Peyer's patch (tissue), 4 donors: ENCODE data around the gene MACROD2. TPM values are rescaled to one million over a fixed set of nuclear protein-coding genes. Genes with fewer than 3 reads are reported as not detected.

Experiments used
- DNase-seq, 3 donors: peaks; one replicate each; pipeline ENCODE4 v3.0.0-alpha.2; 2017 to 2019
- H3K27ac ChIP-seq, 4 donors: fragments of 200-600 bp; sonication (generic); one replicate each; pipeline ENCODE4 v1.5.1; 2016 to 2019
- H3K27me3 ChIP-seq, 2 donors: fragments of 200-600 bp; sonication (generic); one replicate each; pipeline ENCODE4 v1.5.1; 2019
- H3K36me3 ChIP-seq, 3 donors: fragments of 200-600 bp; sonication (generic); one replicate each; pipeline ENCODE4 v1.5.1; 2016 to 2019
- H3K4me1 ChIP-seq, 4 donors: fragments of 200-600 bp; sonication (generic); one replicate each; pipeline ENCODE4 v1.5.1; 2016 to 2019
- H3K4me3 ChIP-seq, 4 donors: fragments of 200-600 bp; sonication (generic); 1 replicate in 3 of 4; 2 replicates in 1 of 4; pipeline ENCODE4 v1.5.1; 2016 to 2019; ENCODE audit warnings: mild to moderate bottlenecking in 1 of 4
- H3K9me3 ChIP-seq, 4 donors: fragments of 200-600 bp; sonication (generic); one replicate each; pipeline ENCODE4 v1.5.1; 2016 to 2019; ENCODE audit warnings: mild to moderate bottlenecking in 1 of 4
- CTCF ChIP-seq, 6 experiments: fragments of 450-650 bp in 4 of 6; fragments of 200-600 bp in 2 of 6; sonication (generic) in 1 of 6; IDR thresholded peaks; one replicate each; pipeline ENCODE4 v1.5.1; 2017 to 2019; ENCODE audit warnings: antibody characterized with exemption in 6 of 6, mild to moderate bottlenecking in 3 of 6, moderate library complexity in 1 of 6
- POLR2A ChIP-seq, 2 donors: fragments of 450-650 bp; IDR thresholded peaks; one replicate each; pipeline ENCODE4 v1.5.1; 2017; ENCODE audit warnings: antibody characterized with exemption in 2 of 2, mild to moderate bottlenecking in 2 of 2, moderate library complexity in 2 of 2
- total RNA-seq, 4 donors: library from RNA; depleted of rRNA; stranded (reverse); fragments of >200 nt; gene quantifications; one replicate each; pipeline ENCODE4 v1.1.0, GENCODE V29; 2016

Gene MACROD2
- total RNA-seq, 4 donors from 2014 or later: 2.5 to 10.7 (median 6.5) TPM

- no peaks in the 10 kb centered on the region for H3K9me3 ChIP-seq
- no peaks in the 10 kb centered on the region for H3K27me3 ChIP-seq
- no peaks in the 10 kb centered on the region for H3K36me3 ChIP-seq
- DNase-seq: no peak
- no peaks in the 10 kb centered on the region for H3K4me1 ChIP-seq
- TF ChIP-seq POLR2A (IDR thresholded peaks at IDR 0.05) (no peak), CTCF (IDR thresholded peaks at IDR 0.05) (no peak)
- no peak overlapping the region for H3K4me3 ChIP-seq
- no peak overlapping the region for H3K27ac ChIP-seq
These were observed 1933.6 kb downstream of the MACROD2 start for GRCh38 chr20:15928946-15929345.

- DNase-seq: no peak
- Histone ChIP-seq H3K27ac (no peak overlapping the region), H3K4me3 (no peak overlapping the region), H3K4me1 (no peaks in the 10 kb centered on the region), H3K36me3 (no peaks in the 10 kb centered on the region), H3K27me3 (no peaks in the 10 kb centered on the region), H3K9me3 (no peaks in the 10 kb centered on the region)
- peak in 5 of 6 experiments; percentile 8 to 45 (median 40) for TF ChIP-seq CTCF (IDR thresholded peaks at IDR 0.05)
- no peak for TF ChIP-seq POLR2A (IDR thresholded peaks at IDR 0.05)
These were observed 1935.3 kb downstream of the MACROD2 start for GRCh38 chr20:15930311-15931305.

GRCh38 chr20:15931897-15932296, 1936.6 kb downstream of the MACROD2 start:
- no peak for TF ChIP-seq POLR2A (IDR thresholded peaks at IDR 0.05)
- no peak for TF ChIP-seq CTCF (IDR thresholded peaks at IDR 0.05)
- no peak for DNase-seq
- H3K4me1 ChIP-seq: no peaks in the 10 kb centered on the region
- H3K36me3 ChIP-seq: no peaks in the 10 kb centered on the region
- H3K4me3 ChIP-seq: no peak overlapping the region
- no peaks in the 10 kb centered on the region for H3K27me3 ChIP-seq
- H3K9me3 ChIP-seq: no peaks in the 10 kb centered on the region
- H3K27ac ChIP-seq: no peak overlapping the region

GRCh38 chr20:15937179-15937578, 1941.9 kb downstream of the MACROD2 start:
- H3K36me3 ChIP-seq: no peaks in the 10 kb centered on the region
- TF ChIP-seq CTCF (IDR thresholded peaks at IDR 0.05): no peak
- no peaks in the 10 kb centered on the region for H3K27me3 ChIP-seq
- H3K4me3 ChIP-seq: no peak overlapping the region
- DNase-seq: peak in 2 of 3 donors; percentile 45 to 47
- no peak overlapping the region for H3K27ac ChIP-seq
- H3K9me3 ChIP-seq: no peaks in the 10 kb centered on the region
- no peaks in the 10 kb centered on the region for H3K4me1 ChIP-seq

- H3K4me3 ChIP-seq: no peak overlapping the region
- H3K36me3 ChIP-seq: no peaks in the 10 kb centered on the region
- H3K9me3 ChIP-seq: no peaks in the 10 kb centered on the region
- H3K27ac ChIP-seq: no peak overlapping the region
- DNase-seq: no peak
- no peaks in the 10 kb centered on the region for H3K4me1 ChIP-seq
- H3K27me3 ChIP-seq: no peaks in the 10 kb centered on the region
- no peak for TF ChIP-seq CTCF (IDR thresholded peaks at IDR 0.05)
- no peak for TF ChIP-seq POLR2A (IDR thresholded peaks at IDR 0.05)
These were observed 1943.5 kb downstream of the MACROD2 start for GRCh38 chr20:15938847-15939246.
